Osteocyte (in vitro differentiated cells): ENCODE measurements around the gene JAKMIP1. TPM values are rescaled to one million over a fixed set of nuclear protein-coding genes. Genes with fewer than 3 reads are reported as not detected.
"Not testable (repeated sequence)": the region's sequence is repeated elsewhere in the genome, so short reads cannot be mapped to it uniquely, and the experiment has no call there.

ENCODE experiments used
- DNase-seq: peaks from one replicate; pipeline ENCODE4 v3.0.0; 2021; ENCODE audit warnings: mixed read lengths; ENCODE audit not compliant: unreplicated experiment; ENCODE audit errors: extremely low spot score
- H3K27ac Mint-ChIP-seq: one replicate; pipeline ENCODE4 v1.8.0; 2021; ENCODE audit warnings: mild to moderate bottlenecking, mixed read lengths; ENCODE audit not compliant: unreplicated experiment
- H3K27me3 Mint-ChIP-seq: one replicate; pipeline ENCODE4 v1.8.0; 2021; ENCODE audit warnings: mixed read lengths; ENCODE audit not compliant: unreplicated experiment
- H3K36me3 Mint-ChIP-seq: one replicate; pipeline ENCODE4 v1.8.0; 2021; ENCODE audit warnings: mixed read lengths; ENCODE audit not compliant: unreplicated experiment
- H3K4me1 Mint-ChIP-seq: one replicate; pipeline ENCODE4 v1.8.0; 2021; ENCODE audit warnings: mixed read lengths; ENCODE audit not compliant: unreplicated experiment
- H3K4me3 Mint-ChIP-seq: one replicate; pipeline ENCODE4 v1.8.0; 2021; ENCODE audit warnings: mild to moderate bottlenecking, moderate library complexity, mixed read lengths; ENCODE audit not compliant: unreplicated experiment
- H3K9me3 Mint-ChIP-seq: one replicate; pipeline ENCODE4 v1.8.0; 2021; ENCODE audit warnings: mixed read lengths; ENCODE audit not compliant: unreplicated experiment
- total RNA-seq: library from RNA; stranded (reverse); gene quantifications from 2 replicates; pipeline ENCODE4 v1.2.1, GENCODE V29; 2021
- TF ChIP-seq, protein P1 (sequence below): fragments of 200-600 bp; sonication (generic); IDR thresholded peaks from 2 replicates; pipeline ENCODE4 v1.5.0; 2021; ENCODE audit warnings: antibody characterized with exemption, mild to moderate bottlenecking, moderate library complexity

JAKMIP1 gene
- total RNA-seq, 1 donor from 2014 or later, result not detected

DNA sequence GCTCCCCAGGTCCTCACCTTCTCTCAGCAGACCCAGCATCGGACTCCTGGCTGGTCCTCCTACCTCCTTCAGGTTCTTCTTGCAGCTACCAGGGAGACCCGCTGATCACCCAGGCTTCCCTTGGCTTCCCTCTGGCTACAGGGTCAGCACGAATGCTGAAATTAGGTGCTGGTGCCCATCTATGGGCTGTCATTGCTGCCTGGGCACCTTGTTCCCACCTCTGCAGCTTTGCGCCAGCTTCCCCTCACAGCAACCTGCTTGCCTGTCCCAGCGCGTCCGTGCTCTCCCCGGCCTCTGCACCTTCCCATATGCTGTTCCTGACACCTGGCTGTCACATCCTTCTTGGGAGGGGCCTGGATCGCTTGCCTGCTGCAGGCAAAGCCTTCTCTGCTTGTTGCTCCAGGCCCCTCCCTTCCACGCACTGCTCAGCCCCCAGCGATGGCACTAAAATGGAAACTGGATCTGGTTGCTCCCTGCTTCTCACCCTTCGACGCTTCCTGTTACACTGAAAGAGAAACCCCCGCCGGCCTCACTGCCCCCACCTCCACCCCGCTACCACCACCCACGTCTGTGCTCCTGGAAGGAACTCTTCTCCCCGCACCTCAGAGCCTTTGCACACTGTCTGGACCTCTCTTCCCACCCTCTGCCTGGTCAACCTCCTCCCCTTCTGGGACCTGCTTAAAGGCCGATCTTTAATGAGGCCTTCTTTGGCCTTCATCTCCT, 204.3 kb downstream of the JAKMIP1 start:
- Mint-ChIP-seq H3K27ac (no peak overlapping the region), H3K9me3 (no peaks in the 10 kb centered on the region), H3K36me3 (no peaks in the 10 kb centered on the region), H3K4me3 (no peak overlapping the region), H3K27me3 (peaks cover 23% of the 10 kb centered on the region), H3K4me1 (no peaks in the 10 kb centered on the region)
- TF ChIP-seq, protein P1, sequence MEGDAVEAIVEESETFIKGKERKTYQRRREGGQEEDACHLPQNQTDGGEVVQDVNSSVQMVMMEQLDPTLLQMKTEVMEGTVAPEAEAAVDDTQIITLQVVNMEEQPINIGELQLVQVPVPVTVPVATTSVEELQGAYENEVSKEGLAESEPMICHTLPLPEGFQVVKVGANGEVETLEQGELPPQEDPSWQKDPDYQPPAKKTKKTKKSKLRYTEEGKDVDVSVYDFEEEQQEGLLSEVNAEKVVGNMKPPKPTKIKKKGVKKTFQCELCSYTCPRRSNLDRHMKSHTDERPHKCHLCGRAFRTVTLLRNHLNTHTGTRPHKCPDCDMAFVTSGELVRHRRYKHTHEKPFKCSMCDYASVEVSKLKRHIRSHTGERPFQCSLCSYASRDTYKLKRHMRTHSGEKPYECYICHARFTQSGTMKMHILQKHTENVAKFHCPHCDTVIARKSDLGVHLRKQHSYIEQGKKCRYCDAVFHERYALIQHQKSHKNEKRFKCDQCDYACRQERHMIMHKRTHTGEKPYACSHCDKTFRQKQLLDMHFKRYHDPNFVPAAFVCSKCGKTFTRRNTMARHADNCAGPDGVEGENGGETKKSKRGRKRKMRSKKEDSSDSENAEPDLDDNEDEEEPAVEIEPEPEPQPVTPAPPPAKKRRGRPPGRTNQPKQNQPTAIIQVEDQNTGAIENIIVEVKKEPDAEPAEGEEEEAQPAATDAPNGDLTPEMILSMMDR, result no peak
- DNase-seq, result no peak

DNA sequence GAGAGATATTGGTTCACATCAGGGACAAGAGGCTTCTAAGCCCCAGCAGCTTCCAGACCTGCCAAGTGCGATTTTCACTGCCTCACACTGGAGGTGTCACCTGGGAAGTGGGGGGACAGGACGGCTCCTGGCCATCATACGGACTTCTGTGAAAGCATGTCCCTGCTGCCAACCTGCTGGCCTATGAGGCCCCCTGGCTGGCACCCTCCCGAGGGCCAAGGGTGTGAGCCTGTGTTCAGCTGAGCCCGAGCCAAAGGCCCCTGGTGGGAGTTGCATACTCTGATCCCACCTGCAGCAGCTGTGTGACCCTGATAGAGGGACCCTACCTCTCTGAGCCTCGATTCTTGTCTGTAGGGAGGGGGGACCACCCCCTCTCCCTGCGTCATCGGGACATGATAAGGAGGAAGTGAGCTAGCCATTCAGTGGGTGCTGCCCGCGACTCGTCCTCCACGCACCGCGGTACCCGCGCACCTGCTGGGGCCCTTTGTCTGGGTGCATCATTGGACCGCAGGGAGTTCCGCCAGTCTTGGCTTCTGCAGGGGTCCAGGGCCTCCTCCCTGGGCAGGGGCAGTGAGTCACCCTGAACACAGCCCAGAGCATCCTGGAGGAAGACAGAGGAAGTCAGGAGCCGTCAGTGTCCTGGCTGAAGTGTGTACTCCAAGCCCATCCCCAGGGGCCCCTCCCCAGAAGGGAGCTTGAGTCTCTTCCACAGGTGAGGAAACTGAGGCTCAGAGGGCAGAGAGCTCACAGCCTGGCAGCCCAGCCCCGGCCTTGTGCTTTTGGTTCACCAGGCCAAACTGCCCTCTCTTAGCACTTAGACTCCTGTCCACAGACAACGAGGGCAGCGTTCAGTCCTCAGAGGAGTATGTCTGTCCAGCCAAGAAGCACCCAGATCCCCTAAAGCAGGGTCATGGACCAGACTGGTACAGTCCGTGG, 206.2 kb downstream of the JAKMIP1 start:
- Mint-ChIP-seq H3K9me3 (no peaks in the 10 kb centered on the region), H3K36me3 (no peaks in the 10 kb centered on the region), H3K27me3 (peaks cover 26% of the 10 kb centered on the region)

DNA sequence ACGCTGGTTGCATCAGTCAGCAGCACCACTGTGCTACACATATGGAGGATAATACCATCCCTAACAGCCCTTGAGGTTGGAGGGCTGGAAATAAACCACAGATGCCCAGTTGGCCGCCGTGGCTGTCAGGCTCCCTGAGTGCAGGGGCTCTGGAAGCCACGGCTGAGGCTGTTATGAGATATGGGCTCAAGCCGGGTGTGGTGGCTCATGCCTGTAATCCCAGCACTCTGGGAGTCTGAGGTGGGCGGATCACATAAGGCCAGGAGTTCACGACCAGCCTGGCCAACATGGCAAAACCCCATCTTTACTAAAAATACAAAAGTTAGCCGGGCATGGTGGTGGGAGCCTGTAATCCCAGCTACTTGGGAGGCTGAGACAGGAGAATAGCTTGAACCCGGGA, 207.0 kb downstream of the JAKMIP1 start:
- H3K27me3 Mint-ChIP-seq, result peaks cover 33% of the 10 kb centered on the region
- not testable (repeated sequence) for DNase-seq, H3K4me1 Mint-ChIP-seq, H3K36me3 Mint-ChIP-seq, H3K9me3 Mint-ChIP-seq, H3K27ac Mint-ChIP-seq, H3K4me3 Mint-ChIP-seq

More for the DNA sequence above, 206.2 kb downstream of the JAKMIP1 start:
- H3K4me1 Mint-ChIP-seq, result no peaks in the 10 kb centered on the region
- DNase-seq, result no peak
- no peak overlapping the region for H3K27ac Mint-ChIP-seq
- H3K4me3 Mint-ChIP-seq, result no peak overlapping the region
- TF ChIP-seq, protein P1, result no peak

DNA sequence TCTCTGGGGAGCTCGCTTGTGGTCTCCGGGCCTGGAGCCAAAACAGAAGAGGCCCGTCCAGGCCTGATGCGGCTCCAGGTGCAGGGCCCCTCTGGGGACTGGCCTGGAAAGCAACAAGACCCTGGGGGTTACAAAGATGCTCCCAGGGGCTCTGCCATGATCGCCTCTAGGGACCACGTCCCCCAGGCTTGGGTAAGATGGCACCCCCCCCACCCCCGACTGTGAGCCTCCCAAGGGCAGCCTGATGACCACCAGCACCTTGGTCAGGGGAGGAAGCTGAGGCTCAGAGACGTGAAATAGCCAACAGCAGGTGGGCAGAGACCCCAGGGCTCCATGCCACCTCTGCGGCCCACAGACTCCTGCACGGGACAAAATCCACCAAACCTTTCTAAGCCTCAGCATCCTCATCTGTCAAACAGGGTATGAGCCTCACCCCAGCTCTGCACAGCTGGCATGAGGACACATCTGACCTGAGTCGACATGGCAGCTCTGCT, 207.5 kb downstream of the JAKMIP1 start:
- Mint-ChIP-seq H3K27me3 (peaks cover 36% of the 10 kb centered on the region), H3K9me3 (no peaks in the 10 kb centered on the region), H3K27ac (no peak overlapping the region), H3K36me3 (no peaks in the 10 kb centered on the region), H3K4me1 (no peaks in the 10 kb centered on the region), H3K4me3 (no peak overlapping the region)
- TF ChIP-seq, protein P1, result no peak
- no peak for DNase-seq

DNA sequence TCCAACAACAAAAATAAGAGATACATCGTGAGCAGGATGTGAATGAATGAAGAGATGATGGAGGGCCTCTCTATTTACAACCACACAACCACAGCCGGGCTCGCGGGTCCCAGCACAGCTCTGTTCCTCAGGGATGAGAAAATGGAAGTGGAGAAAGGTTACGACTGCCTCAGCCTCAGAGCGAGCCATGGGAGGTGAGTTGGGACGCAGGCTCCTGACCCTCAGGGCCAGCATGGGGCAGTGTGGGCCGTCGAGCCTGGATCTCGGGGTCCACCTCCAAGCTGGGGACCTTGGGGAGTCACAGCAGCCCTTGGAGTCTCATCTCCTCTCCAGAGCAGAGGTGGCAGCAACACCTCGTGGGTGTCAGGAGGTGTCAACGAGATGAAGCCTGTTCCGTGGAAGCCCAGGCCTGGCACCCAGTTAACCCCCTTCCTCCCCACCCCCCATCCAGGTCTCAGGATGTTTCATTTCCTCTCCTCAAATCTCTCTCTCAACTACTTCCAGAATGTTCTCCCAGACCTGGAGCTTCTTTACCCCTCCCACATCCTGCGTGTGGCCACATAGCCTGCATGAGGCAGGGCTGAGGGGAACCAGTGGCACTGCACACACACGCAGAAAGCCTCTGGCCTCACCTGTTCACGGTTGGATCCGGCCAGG, 208.1 kb downstream of the JAKMIP1 start:
- Mint-ChIP-seq H3K36me3 (no peaks in the 10 kb centered on the region), H3K4me1 (no peaks in the 10 kb centered on the region), H3K4me3 (no peak overlapping the region), H3K9me3 (no peaks in the 10 kb centered on the region), H3K27ac (no peak overlapping the region), H3K27me3 (peaks cover 36% of the 10 kb centered on the region)
- no peak for DNase-seq
- TF ChIP-seq, protein P1, result no peak
